OCI-M1 (cell line): ENCODE data around the gene OAS3.
A peak's percentile ranks its signal among the peaks of the same experiment; 100 is the strongest.
"Not testable (repeated sequence)": the region's sequence is repeated elsewhere in the genome, so short reads cannot be mapped to it uniquely, and the experiment has no call there.

Experiments
- DNase-seq: peaks from one replicate; lab custom pipeline; 2025; lab: John Stamatoyannopoulos, UW

The OAS3 gene

DNA sequence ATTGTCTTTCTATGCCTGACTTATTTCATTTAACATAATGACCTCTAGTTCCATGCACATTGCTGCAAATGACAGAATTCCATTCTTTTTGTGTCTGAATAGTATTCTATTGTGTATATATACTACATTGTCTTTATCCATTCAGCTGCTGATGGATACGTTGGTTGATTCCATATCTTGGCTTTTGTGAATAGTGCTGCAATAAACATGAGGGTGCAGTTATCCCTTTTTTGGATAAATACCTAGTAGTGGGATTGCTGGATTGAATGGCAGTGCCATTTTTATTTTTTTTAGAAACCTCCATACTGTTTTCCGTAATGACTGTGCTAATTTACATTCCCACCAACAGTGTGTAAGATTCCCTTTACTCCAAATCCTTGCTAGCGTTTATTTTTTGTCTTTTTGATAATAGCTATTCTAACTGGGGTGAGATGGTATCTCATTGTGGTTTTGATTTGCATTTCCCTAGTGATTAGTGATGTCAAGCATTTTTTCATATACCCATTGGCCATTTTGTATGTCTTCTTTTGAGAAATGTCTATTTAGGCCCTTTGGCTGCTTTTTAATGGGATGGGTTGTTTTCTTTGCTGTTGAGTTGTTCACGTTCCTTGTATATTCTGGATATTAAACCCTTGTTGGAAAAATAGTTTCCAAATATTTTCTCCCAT is 42.4 kb downstream of the OAS3 start:
- DNase-seq, result no peak

DNA sequence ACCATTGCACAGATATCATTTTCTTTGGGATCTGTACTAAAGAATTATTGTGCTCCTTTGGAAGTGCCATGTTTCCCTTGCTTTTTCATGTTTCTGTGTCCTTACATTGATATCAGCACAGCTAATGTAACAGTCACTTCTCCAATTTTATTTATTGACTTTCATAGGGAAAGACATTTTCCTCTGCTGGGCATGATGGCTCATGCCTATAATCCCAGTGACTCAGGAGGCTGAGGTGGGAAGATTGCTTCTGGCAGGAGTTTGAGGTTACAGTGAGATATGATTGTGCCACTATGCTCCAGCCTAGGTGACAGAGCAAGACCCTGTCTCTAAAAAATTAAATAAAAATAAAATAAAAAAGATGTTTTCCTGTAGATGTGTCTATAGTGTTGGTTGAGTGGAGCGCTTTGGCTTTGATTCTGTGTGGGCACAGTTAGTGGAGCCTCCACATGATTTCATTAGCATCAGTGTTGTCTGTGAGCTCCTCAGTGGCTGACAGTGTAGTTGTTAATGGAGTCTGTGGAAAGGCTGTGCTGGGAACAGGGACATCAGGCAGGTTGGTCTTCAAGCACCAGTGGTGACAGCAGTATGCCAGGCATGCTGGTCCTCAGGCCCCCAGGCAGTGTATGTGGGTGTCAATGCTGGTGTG is 47.5 kb downstream of the OAS3 start:
- DNase-seq, result no peak

DNA sequence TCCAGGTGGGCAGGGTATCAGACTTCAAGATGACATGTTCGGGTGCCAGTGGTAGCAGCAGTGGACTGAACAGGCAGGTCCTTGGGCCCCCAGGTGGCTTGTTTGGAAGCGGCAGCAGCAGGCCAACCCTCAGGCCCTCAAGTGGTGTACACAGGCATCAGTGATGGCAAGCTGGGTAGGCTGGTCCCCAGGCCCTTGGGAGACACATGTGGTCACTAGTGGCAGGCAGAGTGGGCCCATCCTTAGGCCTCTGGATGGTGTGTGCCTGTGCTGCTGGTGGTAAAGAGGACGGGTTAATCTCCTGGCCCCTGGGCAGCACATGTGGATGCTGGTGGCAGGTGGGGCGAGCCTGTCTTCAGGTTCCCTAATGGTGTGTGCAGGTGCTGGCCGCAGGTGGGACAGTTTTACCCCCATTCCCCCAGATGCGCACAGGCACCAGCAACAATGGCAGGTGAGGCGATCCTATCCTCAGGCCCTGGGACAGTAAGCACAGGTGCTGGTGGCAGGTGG is 48.1 kb downstream of the OAS3 start:
- DNase-seq, result no peak

DNA sequence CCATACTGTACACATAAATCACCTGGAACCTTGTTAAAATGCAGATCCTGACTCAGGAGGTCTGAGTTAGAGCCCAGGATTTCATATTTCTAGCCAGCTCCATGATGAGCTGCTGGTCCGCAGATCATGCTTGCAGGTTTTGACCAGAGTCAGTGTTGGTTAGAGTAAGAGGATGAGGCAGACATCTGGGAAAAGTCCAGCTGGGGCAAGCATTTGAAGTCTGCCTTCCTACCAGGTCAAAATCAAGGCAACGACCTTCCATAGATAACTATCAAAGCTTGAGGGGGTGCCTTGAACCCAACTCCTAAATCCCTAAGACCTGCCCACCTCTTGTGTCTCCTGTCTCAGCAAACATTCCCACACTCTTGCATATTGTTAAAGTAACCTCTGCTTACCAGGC is 49.3 kb downstream of the OAS3 start:
- no peak for DNase-seq

DNA sequence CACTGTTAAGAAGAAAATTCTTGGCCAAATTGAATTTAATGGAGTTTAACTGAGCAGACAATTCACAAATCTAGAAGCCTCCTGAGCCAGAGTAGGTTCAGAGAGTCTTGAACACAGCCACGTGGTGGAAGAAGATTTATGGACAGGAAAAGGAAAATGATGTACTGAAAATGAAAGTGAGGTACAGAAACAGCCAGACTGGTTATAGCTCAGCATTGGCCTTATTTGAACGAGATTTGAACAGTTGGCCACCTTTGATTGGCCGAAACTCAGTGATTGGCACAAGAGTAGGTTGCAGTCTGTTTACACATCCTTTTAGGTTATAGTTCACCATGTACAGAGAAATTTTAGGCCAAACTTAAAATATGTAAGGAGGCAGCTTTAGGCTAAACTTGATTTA is 50.0 kb downstream of the OAS3 start:
- peak; percentile 42 for DNase-seq

DNA sequence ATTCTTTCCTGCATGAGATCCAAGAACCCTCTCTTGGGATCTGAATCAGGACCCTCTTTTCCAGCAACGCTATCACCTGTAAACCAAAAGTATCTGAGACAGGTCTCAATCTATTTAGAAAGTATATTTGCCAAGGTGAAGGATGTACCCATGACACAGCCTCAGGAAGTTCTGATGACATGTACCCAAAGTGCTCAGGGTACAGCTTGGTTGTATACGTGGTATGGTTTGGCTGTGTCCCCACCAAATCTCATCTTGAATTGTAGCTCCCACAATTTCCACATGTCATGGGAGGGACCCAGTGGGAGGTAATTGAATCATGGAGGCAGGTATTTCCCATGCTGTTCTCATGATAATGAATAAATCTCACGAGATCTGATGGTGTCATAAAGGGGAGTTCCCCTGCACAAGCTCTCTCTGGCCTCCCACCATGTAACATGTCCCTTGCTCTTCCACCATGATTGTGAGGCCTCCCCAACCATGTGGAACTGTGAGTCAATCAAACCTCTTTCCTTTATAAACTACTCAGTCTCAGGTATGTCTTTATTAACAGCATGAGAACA is 50.6 kb downstream of the OAS3 start:
- not testable (repeated sequence) for DNase-seq

DNA sequence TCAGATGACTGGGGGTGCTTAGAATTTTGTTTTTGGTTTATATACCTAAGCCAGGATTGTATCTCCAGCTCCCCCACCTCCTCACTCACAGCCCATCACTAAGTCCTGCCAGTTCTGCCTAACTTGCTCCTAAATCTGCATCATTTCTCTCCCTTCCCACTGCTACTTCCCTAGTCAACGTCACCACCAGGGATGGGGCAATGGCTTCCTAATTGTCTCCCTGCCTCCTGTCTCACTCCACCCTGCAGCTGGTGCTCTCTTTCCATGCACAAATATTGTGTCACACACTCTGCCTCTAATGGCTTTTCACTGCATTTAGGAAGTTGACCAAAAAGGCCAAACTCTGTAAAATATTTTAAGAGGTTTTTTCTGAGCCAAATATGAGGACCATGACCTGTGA is 51.5 kb downstream of the OAS3 start:
- no peak for DNase-seq

DNA sequence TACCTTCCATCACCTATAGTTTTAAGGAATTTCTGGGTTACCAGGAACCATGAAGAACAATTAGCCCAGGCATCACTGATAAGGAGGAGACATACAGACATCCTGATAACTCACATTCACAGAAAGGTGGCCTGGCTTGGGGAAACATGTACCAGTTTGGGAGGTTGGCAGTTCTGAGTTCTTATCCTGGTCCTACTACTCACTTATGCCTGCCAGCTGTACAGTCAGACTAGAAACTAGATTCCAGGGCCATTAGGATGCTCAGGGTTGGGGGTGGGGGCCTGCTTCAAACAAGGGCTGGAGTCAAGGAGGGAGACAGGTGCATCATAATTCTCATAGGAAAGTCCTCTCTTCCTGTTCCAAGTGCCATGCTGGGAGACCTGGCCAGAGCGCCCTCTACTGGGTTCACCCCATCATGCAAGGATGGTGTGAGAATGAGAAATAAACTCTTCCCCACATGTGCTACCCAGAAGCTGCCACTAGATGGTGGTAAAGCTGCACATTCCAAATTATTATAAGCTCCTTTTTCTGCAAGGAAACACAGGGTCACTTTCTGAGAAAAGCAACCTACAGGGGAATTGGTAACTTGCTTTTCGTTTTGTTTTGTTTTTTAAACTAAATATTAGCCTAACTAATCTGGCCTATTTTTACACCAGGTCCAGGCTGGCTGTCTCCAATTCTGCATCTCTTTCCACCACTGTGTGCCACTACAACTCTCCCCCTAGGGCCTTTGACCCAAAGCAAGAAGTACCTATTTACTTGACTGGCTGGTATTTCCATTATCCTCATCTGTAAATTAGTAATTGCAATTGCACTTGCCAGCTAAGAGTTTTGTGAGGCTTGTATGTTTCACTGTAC is 54.5 kb downstream of the OAS3 start:
- peak; percentile 90 for DNase-seq

DNA sequence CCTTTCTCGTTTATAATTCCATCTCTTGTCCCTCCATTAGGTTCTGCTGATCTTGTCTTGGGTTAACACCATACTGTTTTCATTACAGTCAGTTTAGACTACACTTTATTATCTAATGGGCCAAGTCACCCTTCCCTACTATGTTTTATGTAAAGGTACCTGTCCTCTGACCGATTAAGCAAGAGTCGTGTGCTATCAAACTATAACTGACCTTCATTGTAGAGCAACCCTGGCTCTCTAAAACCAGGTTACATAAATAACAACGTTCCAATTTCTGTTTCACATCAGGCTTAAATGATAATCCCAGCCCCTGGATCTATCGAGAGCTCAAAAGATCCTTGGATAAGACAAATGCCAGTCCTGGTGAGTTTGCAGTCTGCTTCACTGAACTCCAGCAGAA is 56.7 kb downstream of the OAS3 start:
- no peak for DNase-seq

DNA sequence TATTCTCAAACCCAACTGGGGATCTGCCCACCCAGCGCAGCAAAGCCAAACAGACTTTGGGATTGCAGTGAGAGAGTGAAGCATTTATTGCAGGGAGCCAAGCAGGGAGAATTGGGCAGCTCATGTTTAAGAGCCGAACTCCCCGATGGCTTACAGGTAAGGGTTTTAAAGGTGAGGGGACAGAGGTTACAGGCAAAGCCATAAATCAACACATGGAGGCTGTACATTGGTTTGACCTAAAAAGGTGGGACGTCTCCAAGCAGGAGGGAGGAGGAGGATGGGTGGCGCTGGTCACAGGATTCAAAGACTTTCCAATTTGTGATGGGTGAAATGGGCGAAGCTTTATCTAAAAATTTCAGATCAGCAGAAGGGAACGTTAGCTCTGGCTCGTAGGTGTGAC is 58.2 kb downstream of the OAS3 start:
- DNase-seq, result no peak

DNA sequence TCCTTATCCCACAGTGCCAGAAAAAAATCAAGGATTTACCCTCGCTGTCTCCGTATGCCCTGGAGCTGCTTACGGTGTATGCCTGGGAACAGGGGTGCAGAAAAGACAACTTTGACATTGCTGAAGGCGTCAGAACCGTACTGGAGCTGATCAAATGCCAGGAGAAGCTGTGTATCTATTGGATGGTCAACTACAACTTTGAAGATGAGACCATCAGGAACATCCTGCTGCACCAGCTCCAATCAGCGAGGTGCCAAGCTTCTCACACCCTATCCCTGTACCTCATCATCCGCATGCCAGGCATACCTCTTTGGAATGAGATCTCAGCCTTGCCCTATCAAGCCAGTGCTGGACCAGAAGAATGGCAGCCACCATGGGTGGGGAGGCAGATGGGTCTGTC is 59.2 kb downstream of the OAS3 start:
- DNase-seq, result no peak

DNA sequence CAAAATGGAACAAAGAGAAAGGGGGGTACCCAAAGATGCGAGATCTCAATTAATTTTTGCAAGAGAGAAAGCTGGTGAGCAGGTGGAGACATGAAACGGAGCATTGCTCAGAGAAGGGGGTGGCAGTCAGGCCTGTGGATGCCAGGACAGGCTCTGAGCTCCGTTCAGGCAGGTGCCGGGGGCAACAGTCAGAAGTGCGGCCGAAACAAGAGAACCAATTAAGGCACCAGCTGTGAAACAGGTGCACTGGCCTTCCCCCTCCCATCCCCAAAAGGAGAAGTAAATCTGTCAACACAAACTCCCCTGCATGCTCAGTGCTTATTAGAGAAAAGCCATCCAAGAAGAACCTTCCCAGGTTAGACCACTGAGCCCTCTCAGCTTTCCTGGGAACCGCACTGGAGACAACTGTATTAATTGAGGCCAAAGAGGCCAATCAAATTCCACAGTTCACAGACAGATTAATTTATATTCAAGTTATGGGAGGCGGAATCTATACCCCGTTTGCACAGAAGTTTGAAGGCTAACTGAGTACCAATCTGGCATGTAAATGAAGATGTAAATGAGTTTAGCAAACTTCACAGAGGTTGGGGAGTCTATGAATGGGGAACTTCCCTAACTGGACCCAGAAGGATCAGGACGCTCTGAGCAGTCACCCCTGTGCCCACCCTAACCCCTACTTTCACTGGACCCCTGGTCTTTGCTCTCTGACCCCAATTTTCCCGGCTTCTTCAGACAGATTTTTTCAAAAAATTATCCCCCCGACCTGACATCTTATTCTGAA is 60.9 kb downstream of the OAS3 start:
- DNase-seq, result no peak

DNA sequence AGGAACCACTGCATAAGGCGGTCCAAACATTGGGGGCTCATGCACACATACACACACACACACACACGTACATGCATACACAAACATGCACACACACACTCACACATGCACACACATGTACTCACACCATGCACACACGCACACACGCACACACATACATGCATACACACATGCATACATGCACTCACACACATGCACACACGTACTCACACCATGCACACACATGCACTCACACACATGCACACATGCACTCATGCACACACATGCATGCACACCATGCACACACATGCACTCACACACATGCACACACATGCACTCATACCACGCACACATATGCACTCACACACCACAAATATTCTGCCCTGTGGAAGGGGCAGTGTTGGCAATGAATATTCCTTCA is 62.2 kb downstream of the OAS3 start:
- no peak for DNase-seq

DNA sequence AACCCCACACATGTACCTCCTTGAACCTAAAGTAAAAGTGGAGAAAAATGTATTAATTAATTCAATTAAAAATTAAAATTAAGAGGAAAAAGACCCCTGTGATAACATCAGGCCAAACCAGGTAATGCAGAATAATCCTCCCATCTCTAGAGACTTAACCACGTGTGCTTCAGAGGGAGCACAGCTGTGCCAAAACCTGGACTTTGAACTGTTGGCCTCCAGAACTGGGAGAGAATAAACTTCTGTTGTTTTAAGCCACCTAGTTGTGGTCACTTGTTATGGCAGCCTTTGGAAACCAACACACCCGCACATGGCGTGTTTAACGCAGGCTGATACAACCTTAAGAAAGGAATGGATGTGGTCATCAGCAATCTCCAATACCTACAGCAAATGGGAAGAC is 63.9 kb downstream of the OAS3 start:
- DNase-seq, result peak; percentile 4

DNA sequence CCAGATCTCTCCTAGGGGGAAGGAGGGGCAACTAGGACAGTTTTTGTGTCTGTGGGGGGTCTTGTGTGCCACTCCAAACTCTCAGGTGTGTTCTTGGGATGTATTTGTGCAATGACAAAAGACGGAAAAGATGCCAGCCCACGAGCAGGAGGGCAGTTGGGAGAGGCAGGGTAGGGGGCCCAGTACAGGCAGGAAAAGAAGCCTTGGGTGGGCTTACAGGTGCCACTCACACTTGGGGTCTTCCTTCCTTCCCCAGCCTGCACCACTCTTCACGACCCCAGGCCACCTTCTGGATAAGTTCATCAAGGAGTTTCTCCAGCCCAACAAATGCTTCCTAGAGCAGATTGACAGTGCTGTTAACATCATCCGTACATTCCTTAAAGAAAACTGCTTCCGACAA is 64.4 kb downstream of the OAS3 start:
- DNase-seq, result no peak

DNA sequence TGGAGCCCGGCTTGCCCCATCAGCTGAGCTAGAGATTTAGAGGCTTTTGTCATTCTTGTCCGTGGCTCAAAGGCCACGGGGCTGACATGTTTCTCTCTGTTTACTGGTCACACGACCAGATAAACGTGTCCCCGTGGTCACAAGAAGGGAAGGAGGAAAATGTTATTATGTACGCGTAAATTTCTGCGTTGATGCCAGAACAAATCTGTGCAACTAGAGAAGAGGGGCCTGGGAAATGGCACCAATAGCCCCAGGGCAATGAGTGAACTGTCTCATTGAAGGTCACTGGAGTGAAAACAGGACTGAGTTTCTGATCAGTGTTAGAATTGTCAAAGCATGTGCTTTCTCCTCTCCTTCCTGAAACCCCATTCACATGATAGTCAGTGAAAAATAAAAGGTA is 65.4 kb downstream of the OAS3 start:
- no peak for DNase-seq

DNA sequence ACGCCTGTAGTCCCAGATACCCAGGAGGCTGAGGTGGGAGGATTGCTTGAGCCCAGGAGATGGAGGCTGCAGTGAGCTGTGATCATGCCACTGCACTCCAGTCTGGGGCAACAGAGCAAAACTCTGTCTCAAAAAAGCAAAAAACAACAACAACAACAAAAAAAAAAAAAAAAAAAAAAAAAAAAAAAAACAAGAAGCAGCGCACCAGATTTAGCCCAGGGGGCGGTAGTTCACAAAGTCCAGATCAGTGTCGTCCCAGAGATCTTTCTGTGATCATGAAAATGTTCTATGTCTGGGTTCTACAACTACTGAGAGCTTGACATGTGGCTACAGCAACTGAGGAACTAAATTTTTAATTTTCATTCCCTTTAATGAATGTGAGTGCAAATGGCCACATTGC is 67.5 kb downstream of the OAS3 start:
- DNase-seq, result peak; percentile 40

DNA sequence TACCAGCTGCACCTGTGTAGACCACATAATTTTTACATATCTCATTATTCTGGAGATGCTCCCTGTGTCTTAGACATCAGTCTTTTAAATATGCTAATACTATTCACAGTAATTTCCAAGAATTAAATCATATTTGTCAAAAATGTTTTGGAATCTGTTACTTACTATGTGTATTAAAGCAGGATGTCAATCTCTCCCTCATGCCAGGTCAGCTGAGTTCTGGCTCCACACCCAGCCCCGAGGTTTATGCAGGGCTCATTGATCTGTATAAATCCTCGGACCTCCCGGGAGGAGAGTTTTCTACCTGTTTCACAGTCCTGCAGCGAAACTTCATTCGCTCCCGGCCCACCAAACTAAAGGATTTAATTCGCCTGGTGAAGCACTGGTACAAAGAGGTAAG is 67.9 kb downstream of the OAS3 start:
- DNase-seq, result no peak

DNA sequence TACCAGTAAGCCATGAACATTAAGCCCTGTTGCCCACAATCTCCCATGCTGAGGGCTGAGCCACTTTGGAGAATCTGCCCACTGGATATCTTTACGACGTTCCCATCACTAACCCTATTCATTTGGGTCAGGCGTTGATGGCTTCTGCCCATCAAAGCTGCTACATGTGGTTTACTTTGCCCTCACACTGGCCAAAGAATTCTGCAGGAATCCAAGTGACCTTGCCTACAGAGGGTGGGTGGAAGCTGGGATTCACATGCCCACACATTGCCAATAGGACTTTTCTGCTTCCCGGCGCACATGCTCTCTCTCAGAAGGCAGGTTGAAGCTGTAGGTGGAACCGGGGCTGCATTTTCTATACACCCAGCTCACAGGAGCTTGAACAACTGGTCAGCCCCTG is 68.4 kb downstream of the OAS3 start:
- no peak for DNase-seq

DNA sequence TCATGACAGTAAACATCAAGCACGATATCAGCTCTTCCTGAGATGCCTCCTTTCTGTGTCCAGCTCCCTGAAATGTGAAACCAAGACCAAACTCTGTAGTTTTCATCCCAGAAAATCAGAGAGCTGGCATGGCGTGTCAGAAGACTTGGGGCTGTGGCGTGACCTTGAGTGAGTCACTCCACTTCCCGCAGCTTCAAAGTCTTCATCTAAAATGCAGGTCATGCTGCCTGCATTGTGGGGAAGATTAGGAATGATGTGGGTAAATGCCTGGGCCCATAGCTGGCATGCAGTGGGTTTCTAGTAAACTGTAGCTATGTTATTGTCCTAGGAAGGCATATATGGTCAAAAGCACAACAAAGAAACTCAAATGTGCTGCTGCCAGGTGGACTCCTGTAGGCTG is 68.9 kb downstream of the OAS3 start:
- DNase-seq, result no peak

DNA sequence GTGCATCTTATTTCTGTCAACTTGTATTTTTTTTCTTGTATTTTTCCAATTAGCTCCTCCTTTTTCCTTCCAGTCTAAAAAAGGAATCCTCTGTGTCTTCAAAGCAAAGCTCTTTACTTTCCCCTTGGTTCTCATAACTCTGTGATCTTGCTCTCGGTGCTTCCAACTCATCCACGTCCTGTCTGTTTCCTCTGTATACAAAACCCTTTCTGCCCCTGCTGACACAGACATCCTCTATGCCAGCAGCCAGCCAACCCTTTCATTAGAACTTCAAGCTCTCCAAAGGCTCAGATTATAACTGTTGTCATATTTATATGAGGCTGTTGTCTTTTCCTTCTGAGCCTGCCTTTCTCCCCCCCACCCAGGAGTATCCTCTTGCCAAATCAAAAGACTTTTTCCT is 72.4 kb downstream of the OAS3 start:
- no peak for DNase-seq

DNA sequence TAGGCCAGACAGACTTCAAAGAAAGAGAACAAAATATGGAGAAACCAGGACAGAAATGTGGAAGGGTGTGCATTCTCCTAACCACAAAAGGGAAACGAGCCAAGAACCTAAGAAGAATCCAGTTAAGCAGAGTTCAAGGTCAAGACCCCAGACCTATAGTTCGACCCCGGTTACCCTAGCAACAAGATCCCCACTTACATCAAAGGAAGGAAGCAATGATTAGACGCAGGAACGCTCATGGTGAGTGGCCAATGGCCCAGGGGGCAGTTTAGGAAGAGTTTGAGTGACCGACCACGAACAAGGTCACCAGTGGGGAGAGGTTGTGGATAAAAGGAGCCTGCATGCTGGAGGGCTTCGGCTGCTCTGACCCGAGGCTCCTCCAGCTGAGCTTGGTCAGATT is 76.3 kb downstream of the OAS3 start:
- DNase-seq, result no peak
